ENCODE measurements around the gene ANKS6. TPM values are rescaled to one million over a fixed set of nuclear protein-coding genes. Genes with fewer than 3 reads are reported as not detected.

The ANKS6 gene
- 44.5 and 46.3 TPM in 2 replicates for total RNA-seq (2021)
- long read RNA-seq, partial matches to known transcripts: 1 of 15 reads
- long read RNA-seq, other reads (novel, unspliced or antisense): 14 of 15 reads

GRCh38 chr9:98796364-98797101 is at the start of gene ANKS6:
ANKS6 (minus strand) TSS chr9:98796555; CDS start chr9:98796491, 64 bp downstream.
- peaks cover 42 to 53% of the 10 kb centered on the region in 2 experiments for H3K4me1 Mint-ChIP-seq
- no peaks in the 10 kb centered on the region for H3K9me3 ChIP-seq (ENCODE audit: control insufficient read depth, low read depth, low read length)
- H3K4me1 ChIP-seq (ENCODE audit: insufficient read depth, low read length): peaks cover 1% of the 10 kb centered on the region; the same call in 1 of the 2 replicates
- no peak within 1 kb of the TSS for H3K23ac ChIP-seq (ENCODE audit: insufficient read length, low read depth, low read length)
- H4K5ac ChIP-seq (ENCODE audit: insufficient read length, low read depth, low read length): no peak within 1 kb of the TSS
- H3K9ac ChIP-seq (ENCODE audit: extremely low read depth, insufficient read length, low read length): no peak within 1 kb of the TSS
- peak within 1 kb of the TSS; percentile 81 for H3K4me2 ChIP-seq (ENCODE audit: insufficient read depth, insufficient read length, low read length)
- peak; percentile 83 for DNase-seq
- H3K79me2 ChIP-seq (ENCODE audit: insufficient read depth, low read length): peaks cover 6% of the 10 kb centered on the region; the same call in 1 of the 2 replicates
- no peak within 1 kb of the TSS for H2BK120ac ChIP-seq (ENCODE audit: low read depth, low read length, poor library complexity, severe bottlenecking)
- no peak within 1 kb of the TSS for H2AFZ ChIP-seq (ENCODE audit: low read length)
- peak within 1 kb of the TSS in 1 of 3 experiments; percentile 68; a peak in 1 of 7 replicates for H3K27ac Mint-ChIP-seq
- no peak within 1 kb of the TSS for H3K56ac ChIP-seq (ENCODE audit: insufficient read length, low read depth, low read length)
- peaks cover under 1% of the 10 kb centered on the region for H4K20me1 ChIP-seq (ENCODE audit: control insufficient read depth, insufficient read depth, insufficient read length)
- H4K8ac ChIP-seq (replicated peaks; ENCODE audit: insufficient read length, low read depth, low read length): no peak within 1 kb of the TSS
- no peak within 1 kb of the TSS for H2AK5ac ChIP-seq (ENCODE audit: insufficient read length, low read length)
- H3K27ac ChIP-seq (ENCODE audit: insufficient read length, low read depth, low read length): no peak within 1 kb of the TSS
- peak within 1 kb of the TSS; percentile 83 for H3K18ac ChIP-seq (ENCODE audit: insufficient read length, low read depth, low read length)
- no peak within 1 kb of the TSS for H3T11ph ChIP-seq (ENCODE audit: low read length)
- H2BK5ac ChIP-seq (ENCODE audit: insufficient read length, low read length): no peak within 1 kb of the TSS
- H2BK20ac ChIP-seq (ENCODE audit: low read depth, low read length, poor library complexity, severe bottlenecking): no peak within 1 kb of the TSS
- H3K27me3 Mint-ChIP-seq (ENCODE audit: low read depth): peaks cover 15% of the 10 kb centered on the region
- H3K23me2 ChIP-seq (ENCODE audit: insufficient read length, low read depth, low read length, poor library complexity, severe bottlenecking): peaks cover 8% of the 10 kb centered on the region
- WGBS (ENCODE audit: extremely low coverage, insufficient read length, low lambda C conversion rate): no CpG with 5 or more reads among the region's 86 CpGs
- no peaks in the 10 kb centered on the region for H3K79me1 ChIP-seq (ENCODE audit: insufficient read depth, low read depth, low read length, poor library complexity, severe bottlenecking)
- H3K4me3 Mint-ChIP-seq: peak within 1 kb of the TSS; percentile 68 to 85
- H2BK15ac ChIP-seq (ENCODE audit: low read depth, low read length): no peak within 1 kb of the TSS
- H2BK12ac ChIP-seq (ENCODE audit: insufficient read length, low read depth, low read length): no peak within 1 kb of the TSS
- H3K27me3 ChIP-seq (ENCODE audit: insufficient read depth, low read length): no peaks in the 10 kb centered on the region
- peaks cover 8 to 16% (median 10%) of the 10 kb centered on the region in 3 experiments; a peak in 6 of 7 replicates for H3K36me3 Mint-ChIP-seq (ENCODE audit: insufficient read depth in 1 of 3, low read depth in 3 of 3)
- H4K91ac ChIP-seq (ENCODE audit: insufficient read length, low read depth, low read length): no peak within 1 kb of the TSS
- H3K4ac ChIP-seq (ENCODE audit: low read depth, low read length): no peak within 1 kb of the TSS
- H3K14ac ChIP-seq (ENCODE audit: insufficient read depth, low read length): peak within 1 kb of the TSS; percentile 88
- TF ChIP-seq CTCF (conservative IDR thresholded peaks at IDR 0.05): peak; percentile 58; the same call in 2 of the 3 replicates
- peaks cover 9 to 13% of the 10 kb centered on the region in 2 experiments for H3K9me3 Mint-ChIP-seq
